GM21360 (cell line): ENCODE data around the gene S100A11.

Experiments
- ATAC-seq: cut with Tn5 transposase; IDR thresholded peaks from one replicate; pipeline ENCODE4 v1.9.1; 2021; ENCODE audit warnings: mild to moderate bottlenecking, moderate library complexity; ENCODE audit not compliant: unreplicated experiment

The S100A11 gene

DNA sequence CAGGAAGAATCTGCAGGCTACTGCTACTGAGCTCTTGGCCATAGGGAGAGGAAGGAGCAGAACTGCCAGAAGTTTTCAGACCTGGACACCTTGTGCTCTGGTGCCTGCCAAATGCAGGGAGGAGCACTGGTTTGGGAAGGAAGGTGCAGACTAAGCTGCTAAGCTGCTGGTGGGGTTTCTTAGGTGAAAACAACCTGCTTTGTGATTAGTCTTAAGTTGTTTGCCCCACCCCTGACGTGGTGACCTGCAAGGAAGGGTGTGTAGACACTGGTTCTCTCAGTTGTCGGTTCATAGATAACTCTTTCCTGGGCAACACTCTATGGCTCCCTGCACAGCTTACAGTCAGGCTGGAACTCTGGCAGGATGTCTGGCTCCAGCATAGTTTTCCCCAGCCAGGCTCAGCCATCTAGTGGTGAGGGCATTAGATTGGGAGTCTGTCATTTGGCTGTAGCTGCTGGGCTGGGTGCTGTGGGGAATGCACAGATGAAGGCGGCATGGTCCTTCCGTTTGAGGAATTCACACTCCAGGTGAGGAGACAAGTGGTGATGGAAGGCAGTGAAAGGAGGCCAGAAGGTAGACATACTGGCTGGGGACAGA lies 32.9 kb downstream of the S100A11 start:
- no peak for ATAC-seq

GRCh38 chr1:152002960-152003359 lies 33.8 kb downstream of the S100A11 start:
- ATAC-seq = no peak

DNA sequence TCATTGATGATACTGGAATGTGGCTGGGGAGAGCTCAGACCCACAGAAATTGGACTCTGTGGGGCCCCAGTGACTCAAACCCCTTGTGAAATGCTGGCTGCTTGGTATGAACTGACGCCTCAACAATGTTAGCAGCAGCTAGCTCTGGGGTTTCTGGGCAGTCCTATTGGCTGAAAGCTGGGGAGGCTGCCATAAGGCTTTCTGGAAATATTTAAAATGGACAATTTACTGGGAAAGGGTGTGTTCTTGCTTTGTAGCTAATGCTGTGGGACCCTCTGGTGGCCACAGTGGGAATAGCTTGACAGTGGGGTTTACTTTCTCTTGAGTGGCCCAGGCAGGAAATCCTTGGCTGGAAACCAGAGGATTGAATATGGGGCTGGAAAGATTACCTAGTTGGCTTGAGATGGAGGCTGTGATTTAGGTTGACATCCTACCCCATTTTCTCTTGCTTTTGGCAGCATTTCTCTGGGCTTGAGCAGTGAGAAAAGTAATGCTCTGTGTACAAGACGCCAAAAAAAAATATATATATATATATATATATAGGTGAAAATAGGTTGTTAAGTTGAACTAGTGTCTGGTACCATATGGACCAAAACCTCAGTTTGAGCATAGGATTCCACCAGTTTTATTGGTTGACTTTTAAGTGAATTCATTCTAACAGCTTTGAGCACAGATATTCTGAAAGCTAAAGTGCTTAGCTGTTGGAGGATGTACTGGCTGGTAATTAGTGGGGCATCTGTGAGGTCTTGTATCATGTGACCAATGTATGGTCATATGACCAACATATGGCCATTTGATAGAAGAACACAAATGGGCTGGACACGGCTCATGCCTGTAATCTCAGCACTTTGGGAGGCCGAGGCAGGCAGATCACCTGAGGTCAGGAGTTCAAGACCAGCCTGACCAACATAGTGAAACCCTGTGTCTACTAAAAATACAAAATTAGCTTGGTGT lies 34.9 kb downstream of the S100A11 start:
- ATAC-seq = no peak

GRCh38 chr1:152000964-152001630 lies 35.7 kb downstream of the S100A11 start:
- ATAC-seq = no peak

GRCh38 chr1:151998611-151999362 lies 38.0 kb downstream of the S100A11 start:
- no peak for ATAC-seq

- ATAC-seq = no peak
Observed at GRCh38 chr1:151997284-151997570, 39.6 kb downstream of the S100A11 start.

- ATAC-seq = no peak
Observed at GRCh38 chr1:151995774-151996173, 41.0 kb downstream of the S100A11 start.

GRCh38 chr1:151994956-151995355 lies 41.8 kb downstream of the S100A11 start:
- ATAC-seq = no peak

- no peak for ATAC-seq
Observed at GRCh38 chr1:151993734-151994496, 42.9 kb downstream of the S100A11 start, which contains the start of gene S100A10. TSS of gene S100A10 (minus strand) at chr1:151993859. CDS start at chr1:151986230, 7,629 bp downstream.

- ATAC-seq = no peak
Observed at GRCh38 chr1:151993084-151993733, 43.6 kb downstream of the S100A11 start.

DNA sequence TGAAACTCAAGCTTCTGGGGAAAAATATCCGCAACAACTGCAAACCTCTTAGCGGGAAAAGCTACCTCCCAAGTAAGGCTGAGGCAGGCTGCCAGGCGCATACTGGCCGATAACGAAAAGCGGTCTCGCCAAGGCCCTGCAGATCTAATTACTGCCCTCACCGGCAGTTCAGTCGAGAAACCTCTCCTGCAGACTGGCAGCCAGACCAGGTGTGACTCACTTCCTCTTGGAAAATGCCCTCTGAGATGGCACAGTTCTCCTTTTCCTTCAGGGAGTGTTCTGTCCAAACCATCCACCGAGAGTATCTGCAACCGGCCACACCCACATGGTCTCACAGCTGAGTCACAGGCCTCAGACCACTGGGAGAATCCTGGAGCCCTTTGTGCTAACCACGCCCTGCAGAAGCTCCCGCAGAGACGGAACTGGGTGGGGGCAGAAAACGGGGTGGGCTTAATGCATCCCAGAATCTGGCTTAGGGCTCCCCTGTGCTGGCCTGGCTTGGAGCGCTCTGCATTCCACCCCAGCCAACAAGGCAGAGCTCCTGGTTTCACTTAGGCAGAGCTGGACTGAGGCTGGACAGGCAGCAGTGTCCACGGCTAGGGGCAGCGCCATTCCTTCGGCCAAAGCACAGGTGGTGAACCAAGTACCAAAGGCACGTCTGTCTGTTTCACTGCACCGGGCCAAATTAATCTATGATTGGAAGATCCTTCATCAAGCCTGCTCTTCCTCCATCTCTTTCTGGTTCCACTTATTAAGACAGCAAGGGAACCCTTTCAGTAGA lies 44.3 kb downstream of the S100A11 start:
- no peak for ATAC-seq

DNA sequence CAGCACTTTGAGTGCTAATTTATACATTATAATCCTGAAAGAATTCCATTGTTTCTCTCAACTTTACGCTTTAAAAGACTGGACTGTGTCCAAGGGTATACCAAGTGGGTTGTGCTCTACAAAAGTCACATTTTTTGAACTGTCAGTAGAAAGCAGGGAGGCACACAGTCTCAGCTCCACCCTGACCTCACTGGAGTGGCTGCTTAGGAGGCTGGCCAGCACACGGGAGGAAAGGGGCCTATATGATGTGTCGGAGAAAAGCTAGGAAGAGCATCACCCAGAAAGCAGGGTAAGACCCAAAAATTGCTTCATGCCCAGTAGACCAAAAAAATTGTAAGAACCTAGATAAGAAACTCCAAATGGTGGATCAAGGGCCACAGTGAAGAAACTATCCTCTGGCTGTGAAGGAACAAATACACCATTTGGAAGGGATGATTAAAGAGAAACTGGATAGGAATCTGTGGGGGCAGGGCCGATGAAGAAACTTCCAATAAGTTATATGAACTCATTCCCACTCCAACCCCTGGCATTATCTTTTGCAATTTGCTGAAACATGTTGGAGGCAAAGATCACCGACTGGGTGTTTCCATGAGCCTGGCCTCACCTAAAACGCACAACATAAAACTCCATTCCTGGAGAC lies 45.0 kb downstream of the S100A11 start:
- no peak for ATAC-seq

DNA sequence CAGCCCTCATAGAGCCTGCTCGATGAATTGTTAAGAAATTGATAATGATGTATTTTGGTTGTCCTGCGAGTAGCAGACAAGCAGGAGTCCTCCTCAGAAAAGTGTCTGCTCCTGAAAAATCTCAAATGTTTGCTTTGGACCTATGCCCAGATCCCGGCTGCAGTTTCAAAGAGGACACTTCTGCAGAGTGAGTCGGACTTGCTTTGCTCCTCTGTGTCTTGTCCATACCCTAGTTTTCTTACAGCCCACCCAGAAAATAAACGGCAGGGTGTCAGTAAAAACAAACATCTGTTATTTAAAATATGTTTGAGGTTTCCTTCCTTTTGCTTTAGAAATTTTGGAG lies 46.0 kb downstream of the S100A11 start:
- ATAC-seq = no peak

DNA sequence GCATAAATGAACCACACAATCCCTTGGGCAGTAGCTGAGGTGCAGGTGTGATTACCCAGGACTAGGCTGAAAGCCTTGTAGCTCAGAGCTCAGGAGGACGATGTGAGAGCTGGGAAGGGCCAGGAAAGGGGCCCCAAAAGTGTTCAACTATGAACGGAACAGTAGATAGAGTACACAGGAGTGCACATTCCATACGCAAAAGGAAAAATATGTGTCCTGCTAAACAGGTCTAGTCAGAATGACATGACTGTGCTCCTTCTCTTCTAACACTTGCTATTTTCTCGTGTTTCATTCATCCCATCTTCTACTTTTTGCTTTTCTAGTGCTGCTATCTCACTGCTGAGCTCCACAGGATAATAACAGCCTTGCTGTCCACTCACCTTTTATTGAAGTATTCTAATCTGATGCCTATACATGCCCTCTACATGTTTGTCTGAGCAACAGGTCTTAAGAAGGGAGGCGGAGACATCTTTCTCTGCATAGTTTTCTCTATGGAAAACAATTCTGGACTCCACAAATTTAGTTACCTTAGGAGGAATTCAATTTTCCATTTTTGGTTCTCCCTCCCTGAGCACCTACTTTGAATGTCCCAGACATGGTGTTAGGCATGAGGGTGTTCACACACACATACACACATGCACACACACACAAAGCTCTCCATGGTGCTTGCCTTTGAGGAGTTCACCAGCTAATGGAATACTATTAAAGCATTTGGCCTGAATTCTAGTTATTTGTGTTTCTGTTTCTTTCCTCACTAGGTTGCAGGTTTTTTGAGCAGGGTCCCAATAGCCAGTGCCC lies 46.5 kb downstream of the S100A11 start:
- no peak for ATAC-seq

- no peak for ATAC-seq
Observed at GRCh38 chr1:151989211-151989862, 47.5 kb downstream of the S100A11 start.

GRCh38 chr1:151988405-151988923 lies 48.3 kb downstream of the S100A11 start:
- ATAC-seq = no peak

DNA sequence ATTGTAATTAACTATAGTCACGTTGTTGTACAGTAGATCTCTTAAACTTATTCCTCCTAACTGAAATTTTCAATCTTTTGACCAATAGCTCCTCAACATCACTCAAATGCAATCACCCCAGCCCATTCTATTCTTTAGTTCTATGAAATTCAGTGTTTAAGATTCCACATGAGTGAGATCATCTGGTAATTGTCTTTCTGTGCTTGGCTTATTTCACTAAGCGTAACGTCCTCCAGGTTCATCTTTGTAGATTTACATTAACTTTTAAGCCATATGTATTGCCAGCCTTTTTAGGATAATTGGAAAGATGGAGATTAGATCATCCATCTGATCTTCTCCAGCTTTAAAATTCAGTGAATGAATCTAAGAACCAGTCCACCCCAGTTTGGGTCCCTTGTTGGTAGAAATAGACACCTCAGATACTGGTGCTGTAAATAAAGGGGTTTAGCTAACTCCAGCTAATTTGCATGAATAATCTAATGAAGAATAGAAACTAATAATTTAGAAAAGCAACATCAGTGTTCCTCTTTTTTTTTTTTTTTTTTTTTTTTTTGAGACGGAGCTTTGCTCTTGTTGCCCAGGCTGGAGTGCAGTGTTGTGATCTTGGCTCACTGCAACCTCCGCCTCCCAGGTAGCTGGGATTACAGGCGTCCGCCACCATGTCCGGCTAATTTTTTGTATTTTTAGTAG lies 50.2 kb downstream of the S100A11 start:
- no peak for ATAC-seq
